HCT116 (cell line): ENCODE results near the gene PRKAG3. TPM values are rescaled to one million over a fixed set of nuclear protein-coding genes. Genes with fewer than 3 reads are reported as not detected.

Experiments used
- ATAC-seq: fragments of 200-7000 bp; cut with Tn5 transposase; 2 replicates; pipeline ENCODE4 v1.9.1; 2020; ENCODE audit warnings: mild to moderate bottlenecking, moderate library complexity
- BruUV-seq: library from RNA; stranded (reverse); fragments of 400-500 nt; replicated peaks from 2 replicates; lab custom pipeline; 2021; lab: Mats Ljungman, UMichigan
- CTCF ChIA-PET: fragments of 300-600 bp; sonication (Branson Sonifier 250); formaldehyde crosslinking; loops from one replicate; lab custom pipeline; 2021; ENCODE audit warnings: antibody characterized with exemption; lab: Charles Lee
- POLR2A ChIA-PET: fragments of 300-600, 350-600 bp; sonication (Branson Sonifier 250); formaldehyde crosslinking; loops from one replicate; lab custom pipeline; 2021; ENCODE audit warnings: antibody characterized with exemption; lab: Charles Lee
- RAD21 ChIA-PET, 2 experiments: fragments of 300-600 bp; sonication (Branson Sonifier 250); formaldehyde crosslinking; loops; one replicate each; lab custom pipeline; 2023; ENCODE audit warnings: low total read pairs in 2 of 2; ENCODE audit not compliant: uncharacterized antibody in 2 of 2, unreplicated experiment in 2 of 2, low non-redundant PET in 1 of 2; lab: Charles Lee
- DNase-seq: peaks from one replicate; pipeline ENCODE4 v3.0.0-alpha.2; 2010; ENCODE audit warnings: low read depth, low spot score
- H2AFZ ChIP-seq: fragments of 200-600 bp; shearing (Covaris generic), sonication (generic); 2 replicates; pipeline ENCODE4 v1.6.1; 2017; ENCODE audit warnings: low read depth, mixed run types, mixed read lengths, antibody characterized with exemption, low read length; ENCODE audit not compliant: poor library complexity, severe bottlenecking
- H3K27ac ChIP-seq: 2 replicates; pipeline ENCODE4 v1.5.1; 2012; ENCODE audit warnings: low read depth, low read length
- H3K27me3 ChIP-seq: fragments of 200-600 bp; sonication (generic); 2 replicates; pipeline ENCODE4 v1.6.1; 2016; ENCODE audit warnings: mixed run types, low read length, mixed read lengths; ENCODE audit not compliant: insufficient read depth
- H3K36me3 ChIP-seq, 2 experiments: fragments of 200-500 bp in 1 of 2; fragments of 200-600 bp in 1 of 2; sonication (Bioruptor generic) in 1 of 2; sonication (generic) in 1 of 2; 2 replicates each; pipeline versions ENCODE4 v1.5.1 to v1.6.1; 2014 to 2016; ENCODE audit warnings: low read length in 2 of 2, inconsistent platforms in 1 of 2, mixed read lengths in 1 of 2, mixed run types in 1 of 2; ENCODE audit not compliant: insufficient read depth in 2 of 2, control insufficient read depth in 1 of 2
- H3K4me1 ChIP-seq, 2 experiments: fragments of 200-600 bp in 1 of 2; sonication (generic) in 1 of 2; 2 replicates each; pipeline versions ENCODE4 v1.5.1 to v1.6.1; 2012 to 2017; ENCODE audit warnings: low read length in 2 of 2, inconsistent platforms in 1 of 2, mild to moderate bottlenecking in 1 of 2, mixed read lengths in 1 of 2, mixed run types in 1 of 2, moderate library complexity in 1 of 2; ENCODE audit not compliant: insufficient read depth in 2 of 2, control insufficient read depth in 1 of 2
- H3K4me2 ChIP-seq: fragments of 200-600 bp; sonication (generic); 2 replicates; pipeline ENCODE4 v1.6.1; 2017; ENCODE audit warnings: mixed run types, low read length, mixed read lengths
- H3K4me3 ChIP-seq, 2 experiments: fragments of 200-600 bp in 1 of 2; sonication (generic) in 1 of 2; replicated peaks in 1 of 2; 2 replicates each; pipeline ENCODE4 v1.5.1; 2011 to 2016; ENCODE audit warnings: low read length in 2 of 2, control low read depth in 1 of 2, low read depth in 1 of 2, mild to moderate bottlenecking in 1 of 2, mixed read lengths in 1 of 2, mixed run types in 1 of 2
- H3K79me2 ChIP-seq: fragments of 200-600 bp; sonication (generic); 2 replicates; pipeline ENCODE4 v1.6.1; 2017; ENCODE audit warnings: mild to moderate bottlenecking, mixed run types, low read length, moderate library complexity, mixed read lengths; ENCODE audit not compliant: insufficient read depth
- H3K9ac ChIP-seq: fragments of 200-600 bp; sonication (generic); 2 replicates; pipeline ENCODE4 v1.6.1; 2016; ENCODE audit warnings: low read length, mixed read lengths
- H3K9me2 ChIP-seq: fragments of 200-600 bp; sonication (generic), shearing (Covaris generic); 2 replicates; pipeline ENCODE4 v1.6.1; 2017; ENCODE audit warnings: mixed run types, mild to moderate bottlenecking, moderate library complexity; ENCODE audit not compliant: insufficient read depth
- H3K9me3 ChIP-seq, 2 experiments: fragments of 200-500 bp in 1 of 2; fragments of 200-600 bp in 1 of 2; sonication (Bioruptor generic) in 1 of 2; sonication (generic) in 1 of 2; 2 replicates each; pipeline ENCODE4 v1.6.1; 2014 to 2017; ENCODE audit warnings: low read length in 2 of 2, mixed read lengths in 2 of 2, inconsistent platforms in 1 of 2, low read depth in 1 of 2, mild to moderate bottlenecking in 1 of 2, mixed run types in 1 of 2, moderate library complexity in 1 of 2; ENCODE audit not compliant: control insufficient read depth in 1 of 2, insufficient read depth in 1 of 2
- H4K20me1 ChIP-seq: fragments of 200-600 bp; sonication (generic), shearing (Covaris generic); 2 replicates; pipeline ENCODE4 v1.6.1; 2017; ENCODE audit warnings: mixed run types, mild to moderate bottlenecking, moderate library complexity; ENCODE audit not compliant: insufficient read depth
- CTCF ChIP-seq, 3 experiments: fragments of 200-600 bp in 1 of 3; sonication (generic) in 1 of 3; IDR thresholded peaks in 2 of 3; conservative IDR thresholded peaks in 1 of 3; 2 replicates each; pipeline ENCODE4 v1.5.1; 2012 to 2017; ENCODE audit warnings: low read depth in 2 of 3, low read length in 2 of 3, antibody characterized with exemption in 1 of 3, borderline replicate concordance in 1 of 3, control low read depth in 1 of 3, mild to moderate bottlenecking in 1 of 3, mixed read lengths in 1 of 3, mixed run types in 1 of 3, moderate library complexity in 1 of 3; ENCODE audit not compliant: insufficient read depth in 1 of 3
- EGR1 ChIP-seq: IDR thresholded peaks from 2 replicates; pipeline ENCODE4 v1.6.1; 2012; ENCODE audit warnings: low read depth
- ELF1 ChIP-seq: IDR thresholded peaks from 2 replicates; pipeline ENCODE4 v1.6.1; 2012; ENCODE audit warnings: low read depth, borderline replicate concordance
- EZH2 ChIP-seq: fragments of 200-600 bp; sonication (generic); IDR thresholded peaks from 2 replicates; pipeline ENCODE4 v1.6.1; 2017; ENCODE audit warnings: antibody characterized with exemption, mixed run types
- EZH2phosphoT487 ChIP-seq: fragments of 200-600 bp; IDR thresholded peaks from 2 replicates; pipeline ENCODE4 v1.6.1; 2018; ENCODE audit warnings: antibody characterized with exemption, borderline replicate concordance
- FOSL1 ChIP-seq: IDR thresholded peaks from 2 replicates; pipeline ENCODE4 v1.6.1; 2012; ENCODE audit warnings: low read depth
- MAX ChIP-seq: IDR thresholded peaks from 2 replicates; pipeline ENCODE4 v1.6.1; 2012
- POLR2A ChIP-seq: IDR thresholded peaks from 2 replicates; pipeline ENCODE4 v1.7.0; 2011; ENCODE audit warnings: borderline replicate concordance; ENCODE audit not compliant: insufficient read depth, insufficient read length; ENCODE audit errors: extremely low read depth
- RAD21 ChIP-seq: IDR thresholded peaks from 2 replicates; pipeline ENCODE4 v1.6.1; 2012; ENCODE audit warnings: low read depth, mild to moderate bottlenecking
- SIN3A ChIP-seq: IDR thresholded peaks from 2 replicates; pipeline ENCODE4 v1.6.1; 2012; ENCODE audit warnings: low read depth
- SP1 ChIP-seq: IDR thresholded peaks from 2 replicates; pipeline ENCODE4 v1.6.1; 2012; ENCODE audit warnings: low read depth
- ZBTB33 ChIP-seq: IDR thresholded peaks from 2 replicates; pipeline ENCODE4 v1.6.1; 2011; ENCODE audit warnings: mild to moderate bottlenecking, low read length, moderate library complexity; ENCODE audit not compliant: insufficient replicate concordance; ENCODE audit errors: extremely low read depth
- ZFX ChIP-seq: fragments of 450-650 bp; IDR thresholded peaks from 2 replicates; pipeline ENCODE4 v1.6.1; 2017
- intact Hi-C: fragments of 100-400 bp; cut with micrococcal nuclease; formaldehyde crosslinking; loops from 2 replicates; pipeline ENCODE4 v1.10.0; 2022
- total RNA-seq: library from RNA; stranded (reverse); gene quantifications from one replicate; pipeline ENCODE4 v1.2.1, GENCODE V29; 2021; ENCODE audit not compliant: unreplicated experiment

The PRKAG3 gene
- total RNA-seq, 1 experiment from 2014 or later, result not detected

- H3K79me2 ChIP-seq, result no peaks in the 10 kb centered on the region
- H3K27ac ChIP-seq, result no peak overlapping the region
- no peaks in the 10 kb centered on the region for H3K27me3 ChIP-seq
- no peaks in the 10 kb centered on the region for H3K9me3 ChIP-seq
- H3K36me3 ChIP-seq, result no peaks in the 10 kb centered on the region
- no TSS peak for BruUV-seq
- DNase-seq, result no peak
- H3K9ac ChIP-seq, result no peak overlapping the region
- no peak overlapping the region for H3K4me3 ChIP-seq
- H3K4me1 ChIP-seq, result no peaks in the 10 kb centered on the region
- no peak for ATAC-seq
- ChIA-PET RAD21 (no interaction called here), CTCF (no interaction called here), POLR2A (no interaction called here)
- TF ChIP-seq CTCF (IDR thresholded peaks at IDR 0.05 in 2 of 3, conservative IDR thresholded peaks at IDR 0.05 in 1 of 3; ENCODE audit: borderline replicate concordance in 1 of 3, insufficient read depth in 1 of 3, low read depth in 2 of 3, low read length in 2 of 3) (no peak), SIN3A (no peak), ZFX (no peak), FOSL1 (no peak), MAX (no peak), SP1 (no peak), POLR2A (no peak), EGR1 (no peak), ZBTB33 (no peak), RAD21 (no peak), ELF1 (no peak), EZH2phosphoT487 (no peak), EZH2 (no peak)
- no peak overlapping the region for H2AFZ ChIP-seq
- intact Hi-C loops, result no loop called here
- H3K9me2 ChIP-seq, result no peaks in the 10 kb centered on the region
- H3K4me2 ChIP-seq, result no peak overlapping the region
- H4K20me1 ChIP-seq, result no peaks in the 10 kb centered on the region
Observed at GRCh38 chr2:218822622-218823021, 9.0 kb downstream of the PRKAG3 start.
